ENCODE measurements around the gene OBSCN. TPM values are rescaled to one million over a fixed set of nuclear protein-coding genes. Genes with fewer than 3 reads are reported as not detected.

OBSCN gene
- total and polyA plus RNA-seq, 7 donors, result 0.92 to 21.0 (median 13.1) TPM

DNA sequence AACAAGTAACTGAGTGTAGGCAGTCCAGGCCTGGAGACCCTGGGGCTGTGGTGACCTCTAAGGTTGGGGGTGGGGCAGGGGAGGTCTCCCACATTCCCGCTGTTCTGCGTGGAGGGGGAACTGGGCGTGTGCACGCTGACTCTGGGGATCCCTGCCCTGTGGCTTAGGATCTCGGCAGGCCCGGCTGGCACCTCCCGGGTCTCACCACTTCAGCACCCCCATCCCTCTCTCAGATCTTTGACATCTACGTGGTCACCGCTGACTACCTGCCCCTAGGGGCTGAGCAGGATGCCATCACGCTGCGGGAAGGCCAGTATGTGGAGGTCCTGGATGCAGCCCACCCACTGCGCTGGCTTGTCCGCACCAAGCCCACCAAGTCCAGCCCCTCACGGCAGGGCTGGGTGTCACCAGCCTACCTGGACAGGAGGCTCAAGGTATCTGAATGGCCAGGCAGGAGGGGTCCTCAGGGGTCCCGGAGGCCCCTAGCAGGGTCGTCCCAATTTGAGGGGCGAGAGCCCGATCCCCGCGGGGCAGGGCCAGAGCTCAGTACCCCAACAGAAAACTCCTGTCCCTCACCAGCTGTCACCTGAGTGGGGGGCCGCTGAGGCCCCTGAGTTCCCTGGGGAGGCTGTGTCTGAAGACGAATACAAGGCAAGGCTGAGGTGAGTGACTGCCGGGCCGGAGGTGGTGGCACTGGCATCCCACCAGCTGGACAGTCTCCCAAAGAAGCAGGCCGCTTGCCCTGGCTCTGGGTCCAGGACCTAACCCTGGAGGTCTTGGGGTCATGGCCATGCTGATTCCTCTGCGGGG, 130.1 kb downstream of the OBSCN start:
- WGBS, 2 donors, result 93 to 96% methylated on average over 26 of the region's 26 CpGs
- Histone ChIP-seq H3K27me3 (no peaks in the 10 kb centered on the region), H3K36me3 (peaks cover 0 to 7% (median 0%) of the 10 kb centered on the region in 4 donors), H3K27ac (no peak overlapping the region), H3K4me3 (no peak overlapping the region), H3K4me1 (no peaks in the 10 kb centered on the region), H3K9me3 (no peaks in the 10 kb centered on the region)
- intact Hi-C loops (cut with DNase I), result no loop called here
- TF ChIP-seq POLR2A (IDR thresholded peaks at IDR 0.05) (no peak), POLR2AphosphoS5 (IDR thresholded peaks at IDR 0.05) (no peak), EP300 (IDR thresholded peaks at IDR 0.05) (no peak)
- TF ChIP-seq, protein P1, sequence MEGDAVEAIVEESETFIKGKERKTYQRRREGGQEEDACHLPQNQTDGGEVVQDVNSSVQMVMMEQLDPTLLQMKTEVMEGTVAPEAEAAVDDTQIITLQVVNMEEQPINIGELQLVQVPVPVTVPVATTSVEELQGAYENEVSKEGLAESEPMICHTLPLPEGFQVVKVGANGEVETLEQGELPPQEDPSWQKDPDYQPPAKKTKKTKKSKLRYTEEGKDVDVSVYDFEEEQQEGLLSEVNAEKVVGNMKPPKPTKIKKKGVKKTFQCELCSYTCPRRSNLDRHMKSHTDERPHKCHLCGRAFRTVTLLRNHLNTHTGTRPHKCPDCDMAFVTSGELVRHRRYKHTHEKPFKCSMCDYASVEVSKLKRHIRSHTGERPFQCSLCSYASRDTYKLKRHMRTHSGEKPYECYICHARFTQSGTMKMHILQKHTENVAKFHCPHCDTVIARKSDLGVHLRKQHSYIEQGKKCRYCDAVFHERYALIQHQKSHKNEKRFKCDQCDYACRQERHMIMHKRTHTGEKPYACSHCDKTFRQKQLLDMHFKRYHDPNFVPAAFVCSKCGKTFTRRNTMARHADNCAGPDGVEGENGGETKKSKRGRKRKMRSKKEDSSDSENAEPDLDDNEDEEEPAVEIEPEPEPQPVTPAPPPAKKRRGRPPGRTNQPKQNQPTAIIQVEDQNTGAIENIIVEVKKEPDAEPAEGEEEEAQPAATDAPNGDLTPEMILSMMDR (IDR thresholded peaks at IDR 0.05), result no peak
- peak; percentile 54 for DNase-seq

DNA sequence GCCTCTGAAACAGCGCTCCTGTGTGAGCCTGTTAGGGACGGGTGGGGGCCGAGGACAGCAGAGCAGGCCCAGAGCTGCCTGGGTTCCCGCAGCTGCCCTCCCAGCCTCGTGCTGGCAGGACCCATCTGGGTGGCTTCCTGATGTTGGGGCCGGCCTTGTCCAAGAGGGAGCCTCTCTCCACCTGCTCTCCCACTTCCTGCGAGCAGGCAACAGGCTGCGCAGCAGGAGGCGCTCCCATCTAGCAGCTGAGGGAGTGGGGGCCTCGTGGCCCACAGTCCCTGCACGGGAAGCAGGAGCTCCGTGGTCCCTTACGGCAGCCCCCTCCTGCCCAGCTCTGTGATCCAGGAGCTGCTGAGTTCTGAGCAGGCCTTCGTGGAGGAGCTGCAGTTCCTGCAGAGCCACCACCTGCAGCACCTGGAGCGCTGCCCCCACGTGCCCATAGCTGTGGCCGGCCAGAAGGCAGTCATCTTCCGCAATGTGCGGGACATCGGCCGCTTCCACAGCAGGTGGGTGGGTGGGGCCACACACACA, 130.7 kb downstream of the OBSCN start:
- H3K9me3 ChIP-seq, result no peaks in the 10 kb centered on the region
- DNase-seq, result peak; percentile 54
- H3K27ac ChIP-seq, result no peak overlapping the region
- H3K36me3 ChIP-seq, result peaks cover 0 to 7% (median 0%) of the 10 kb centered on the region in 4 donors
- intact Hi-C loops (cut with DNase I), result no loop called here
- H3K4me1 ChIP-seq, result no peaks in the 10 kb centered on the region
- TF ChIP-seq EP300 (IDR thresholded peaks at IDR 0.05), result no peak
- TF ChIP-seq, protein P1 (IDR thresholded peaks at IDR 0.05), result no peak
- TF ChIP-seq POLR2A (IDR thresholded peaks at IDR 0.05), result no peak
- TF ChIP-seq POLR2AphosphoS5 (IDR thresholded peaks at IDR 0.05), result no peak
- no peaks in the 10 kb centered on the region for H3K27me3 ChIP-seq
- H3K4me3 ChIP-seq, result no peak overlapping the region
- WGBS, 2 donors, result 91% methylated on average over 21 of the region's 21 CpGs

DNA sequence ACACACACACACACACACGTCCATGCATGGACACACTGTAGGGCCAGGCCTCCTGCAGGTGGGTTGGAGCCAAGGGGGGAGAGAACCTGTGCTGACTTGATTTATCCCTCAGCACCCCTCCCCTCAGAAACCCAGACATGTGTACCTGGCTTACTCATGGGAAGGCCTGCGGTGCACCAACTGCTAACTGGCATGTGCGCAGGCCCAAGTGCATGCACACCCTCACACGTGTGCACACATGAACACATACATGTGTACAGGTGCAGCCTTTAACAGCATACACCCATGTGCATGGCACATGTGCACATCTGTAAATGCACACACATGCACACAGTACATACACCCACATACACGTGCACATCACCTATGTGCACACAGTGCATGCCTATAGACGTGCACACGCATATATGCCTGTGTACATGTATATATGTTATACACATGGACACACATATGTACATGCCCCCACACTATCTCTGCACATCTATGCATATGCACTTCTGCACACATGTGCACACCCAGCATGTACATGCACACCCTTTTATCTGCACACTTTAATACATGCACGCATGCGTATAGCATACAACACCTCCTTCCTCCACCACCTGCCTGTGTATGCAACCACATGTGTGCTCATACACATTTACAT, 131.3 kb downstream of the OBSCN start:
- TF ChIP-seq POLR2AphosphoS5 (IDR thresholded peaks at IDR 0.05) (no peak), POLR2A (IDR thresholded peaks at IDR 0.05) (no peak), EP300 (IDR thresholded peaks at IDR 0.05) (no peak)
- TF ChIP-seq, protein P1 (IDR thresholded peaks at IDR 0.05), result no peak
- no peak for DNase-seq
- H3K27me3 ChIP-seq, result no peaks in the 10 kb centered on the region
- WGBS, 2 donors, result 93 to 95% methylated on average over 9 of the region's 9 CpGs
- no peak overlapping the region for H3K4me3 ChIP-seq
- no peaks in the 10 kb centered on the region for H3K9me3 ChIP-seq
- peaks cover 0 to 7% (median 0%) of the 10 kb centered on the region in 4 donors for H3K36me3 ChIP-seq
- no peaks in the 10 kb centered on the region for H3K4me1 ChIP-seq
- intact Hi-C loops (cut with DNase I), result no loop called here
- H3K27ac ChIP-seq, result no peak overlapping the region

DNA sequence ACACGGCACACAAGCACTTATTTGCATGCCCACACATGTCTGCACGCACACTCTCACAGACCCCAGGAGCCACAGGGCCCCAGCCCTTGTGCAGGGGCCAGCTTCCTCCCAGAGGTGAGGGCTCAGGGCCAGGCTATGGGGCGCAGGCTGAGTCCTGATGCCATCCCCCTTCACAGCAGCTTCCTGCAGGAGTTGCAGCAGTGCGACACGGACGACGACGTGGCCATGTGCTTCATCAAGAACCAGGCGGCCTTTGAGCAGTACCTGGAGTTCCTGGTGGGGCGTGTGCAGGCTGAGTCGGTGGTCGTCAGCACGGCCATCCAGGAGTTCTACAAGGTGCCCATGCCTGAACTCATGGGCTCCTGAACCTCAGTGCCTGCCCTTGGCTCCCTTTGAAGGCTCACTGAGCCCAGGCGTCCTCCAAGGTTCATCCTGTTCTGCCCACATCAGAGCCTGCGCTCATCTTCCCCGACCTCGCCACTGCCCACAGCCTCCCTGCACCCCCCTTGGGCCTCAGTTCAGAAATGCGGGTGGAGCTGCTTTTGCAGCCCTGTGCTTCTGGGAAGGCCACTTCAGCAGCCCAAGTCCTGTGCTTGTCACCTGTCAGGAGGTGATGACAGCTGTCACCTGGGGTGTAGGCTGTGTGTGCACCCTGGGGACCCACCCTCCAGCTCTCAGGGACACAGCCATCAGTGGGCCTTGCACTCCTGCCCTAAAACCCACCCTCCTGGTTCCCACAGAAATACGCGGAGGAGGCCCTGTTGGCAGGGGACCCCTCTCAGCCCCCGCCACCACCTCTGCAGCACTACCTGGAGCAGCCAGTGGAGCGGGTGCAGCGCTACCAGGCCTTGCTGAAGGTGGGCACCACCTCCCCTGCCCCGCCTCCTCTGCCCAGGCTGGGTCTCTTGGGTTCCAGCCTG, 132.2 kb downstream of the OBSCN start:
- Histone ChIP-seq H3K4me1 (no peaks in the 10 kb centered on the region), H3K27ac (no peak overlapping the region), H3K4me3 (no peak overlapping the region), H3K27me3 (no peaks in the 10 kb centered on the region), H3K36me3 (peaks cover 0 to 7% (median 0%) of the 10 kb centered on the region in 4 donors), H3K9me3 (no peaks in the 10 kb centered on the region)
- no peak for TF ChIP-seq POLR2AphosphoS5 (IDR thresholded peaks at IDR 0.05)
- TF ChIP-seq, protein P1 (IDR thresholded peaks at IDR 0.05), result no peak
- TF ChIP-seq EP300 (IDR thresholded peaks at IDR 0.05), result no peak
- no peak for TF ChIP-seq POLR2A (IDR thresholded peaks at IDR 0.05)
- 89 to 91% methylated on average over 24 of the region's 24 CpGs for WGBS, 2 donors
- intact Hi-C loops (cut with DNase I), result no loop called here
- peak; percentile 58 for DNase-seq

All from sigmoid colon (tissue), 7 donors.